ENCODE measurements around the gene NEGR1. TPM values are rescaled to one million over a fixed set of nuclear protein-coding genes. Genes with fewer than 3 reads are reported as not detected.
A peak's percentile ranks its signal among the peaks of the same experiment; 100 is the strongest.
"Not testable (repeated sequence)": the region's sequence is repeated elsewhere in the genome, so short reads cannot be mapped to it uniquely, and the experiment has no call there.

NEGR1 gene
- total RNA-seq, 4 donors from 2014 or later = 34.5 to 58.8 (median 48.5) TPM

GRCh38 chr1:71908871-71909390 is 373.4 kb downstream of the NEGR1 start:
- Histone ChIP-seq H3K27ac (replicated peaks in 1 of 4) (peak overlapping the region in 1 of 4 donors; percentile 16), H3K9me3 (no peaks in the 10 kb centered on the region), H3K27me3 (no peaks in the 10 kb centered on the region), H3K4me1 (peaks cover 0 to 5% (median 1%) of the 10 kb centered on the region in 4 donors), H3K4me3 (no peak overlapping the region), H3K36me3 (no peaks in the 10 kb centered on the region)
- intact Hi-C loops (cut with DNase I) = no loop called here
- TF ChIP-seq EP300 (IDR thresholded peaks at IDR 0.05) (no peak), POLR2AphosphoS5 (IDR thresholded peaks at IDR 0.05) (no peak), POLR2A (IDR thresholded peaks at IDR 0.05; ENCODE audit: low read depth) (no peak), CTCF (IDR thresholded peaks at IDR 0.05) (no peak)
- DNase-seq (ENCODE audit: extremely low spot score) = no peak
- 89% methylated on average over 1 of the region's 1 CpG for WGBS

GRCh38 chr1:71908303-71908702 is 374.0 kb downstream of the NEGR1 start:
- 32% methylated on average over 1 of the region's 1 CpG for WGBS
- Histone ChIP-seq H3K36me3 (no peaks in the 10 kb centered on the region), H3K9me3 (no peaks in the 10 kb centered on the region), H3K4me3 (no peak overlapping the region), H3K27ac (replicated peaks in 1 of 4) (peak overlapping the region in 2 of 4 donors; percentile 16 to 34), H3K4me1 (peaks cover 0 to 5% (median 1%) of the 10 kb centered on the region in 4 donors), H3K27me3 (no peaks in the 10 kb centered on the region)
- no peak for DNase-seq (ENCODE audit: extremely low spot score)
- TF ChIP-seq CTCF (IDR thresholded peaks at IDR 0.05) (no peak), POLR2A (IDR thresholded peaks at IDR 0.05; ENCODE audit: low read depth) (no peak), POLR2AphosphoS5 (IDR thresholded peaks at IDR 0.05) (no peak), EP300 (IDR thresholded peaks at IDR 0.05) (no peak)
- intact Hi-C loops (cut with DNase I) = no loop called here

- H3K27me3 ChIP-seq = no peaks in the 10 kb centered on the region
- no peaks in the 10 kb centered on the region for H3K4me1 ChIP-seq
- DNase-seq (ENCODE audit: extremely low spot score) = no peak
- no peak overlapping the region for H3K27ac ChIP-seq (replicated peaks in 1 of 4)
- H3K9me3 ChIP-seq = no peaks in the 10 kb centered on the region
- TF ChIP-seq POLR2AphosphoS5 (IDR thresholded peaks at IDR 0.05) (no peak), EP300 (IDR thresholded peaks at IDR 0.05) (no peak), POLR2A (IDR thresholded peaks at IDR 0.05; ENCODE audit: low read depth) (no peak), CTCF (IDR thresholded peaks at IDR 0.05) (no peak)
- H3K4me3 ChIP-seq = no peak overlapping the region
- intact Hi-C loops (cut with DNase I) = no loop called here
- H3K36me3 ChIP-seq = no peaks in the 10 kb centered on the region
- WGBS = 50% methylated on average over 2 of the region's 2 CpGs
Observed at GRCh38 chr1:71899881-71900280, 382.5 kb downstream of the NEGR1 start.

- H3K36me3 ChIP-seq; H3K4me3 ChIP-seq; H3K27me3 ChIP-seq; H3K9me3 ChIP-seq; DNase-seq (ENCODE audit: extremely low spot score); intact Hi-C loops (cut with DNase I); H3K4me1 ChIP-seq; H3K27ac ChIP-seq (replicated peaks in 1 of 4): not testable (repeated sequence)
- WGBS = 97% methylated on average over 23 of the region's 23 CpGs
Observed at GRCh38 chr1:71888166-71888565, 394.2 kb downstream of the NEGR1 start.

- WGBS = 83% methylated on average over 2 of the region's 2 CpGs
- H3K4me3 ChIP-seq = no peak overlapping the region
- no peaks in the 10 kb centered on the region for H3K27me3 ChIP-seq
- intact Hi-C loops (cut with DNase I) = no loop called here
- H3K36me3 ChIP-seq = no peaks in the 10 kb centered on the region
- DNase-seq (ENCODE audit: extremely low spot score) = no peak
- no peaks in the 10 kb centered on the region for H3K4me1 ChIP-seq
- TF ChIP-seq EP300 (IDR thresholded peaks at IDR 0.05) = no peak
- TF ChIP-seq CTCF (IDR thresholded peaks at IDR 0.05) = no peak
- TF ChIP-seq POLR2A (IDR thresholded peaks at IDR 0.05; ENCODE audit: low read depth) = no peak
- no peak for TF ChIP-seq POLR2AphosphoS5 (IDR thresholded peaks at IDR 0.05)
- no peaks in the 10 kb centered on the region for H3K9me3 ChIP-seq
- H3K27ac ChIP-seq (replicated peaks in 1 of 4) = no peak overlapping the region
Observed at GRCh38 chr1:71885171-71885570, 397.2 kb downstream of the NEGR1 start.
